ENCODE results near the gene VWA2.

DNA sequence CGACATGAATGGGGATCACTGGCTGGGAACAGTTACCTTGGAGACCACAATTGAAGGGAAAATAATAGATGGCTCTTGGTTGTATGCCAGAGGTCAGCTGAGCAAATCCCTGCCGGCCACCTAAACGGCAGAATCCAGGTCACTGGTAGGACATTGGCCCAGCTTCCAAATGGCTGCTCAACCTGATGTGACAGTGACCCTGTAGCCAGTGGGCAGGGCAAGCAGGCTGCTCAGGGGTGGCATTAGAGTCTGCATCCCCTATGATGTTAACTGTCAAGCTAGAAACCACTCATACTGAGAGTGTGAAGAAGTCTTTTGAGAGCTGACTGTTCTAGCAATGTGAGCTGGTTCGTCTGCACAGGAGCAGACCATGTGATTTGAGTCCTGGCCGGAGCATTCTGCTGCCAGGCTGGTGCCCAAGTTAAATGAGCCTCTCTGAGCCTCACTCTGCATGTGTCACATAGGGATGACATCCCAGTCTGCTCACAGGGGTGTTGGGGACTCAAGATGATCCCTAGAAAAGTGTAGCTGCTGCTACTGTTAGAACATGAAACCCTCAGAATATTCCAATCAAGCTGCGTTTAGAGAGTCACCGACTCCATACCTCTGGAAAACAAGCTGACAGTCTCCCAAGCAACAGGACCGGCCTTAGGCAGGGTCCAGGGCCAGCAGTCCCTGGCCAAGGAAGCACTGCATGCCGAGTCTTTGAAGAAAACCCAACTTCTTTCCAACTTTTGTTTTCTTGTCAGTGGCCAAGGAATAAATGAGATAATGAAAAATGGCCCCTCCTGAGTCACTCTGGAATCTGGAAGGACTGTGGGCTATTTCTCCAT lies 69.7 kb downstream of the VWA2 start:
- TF ChIP-seq, protein P1, sequence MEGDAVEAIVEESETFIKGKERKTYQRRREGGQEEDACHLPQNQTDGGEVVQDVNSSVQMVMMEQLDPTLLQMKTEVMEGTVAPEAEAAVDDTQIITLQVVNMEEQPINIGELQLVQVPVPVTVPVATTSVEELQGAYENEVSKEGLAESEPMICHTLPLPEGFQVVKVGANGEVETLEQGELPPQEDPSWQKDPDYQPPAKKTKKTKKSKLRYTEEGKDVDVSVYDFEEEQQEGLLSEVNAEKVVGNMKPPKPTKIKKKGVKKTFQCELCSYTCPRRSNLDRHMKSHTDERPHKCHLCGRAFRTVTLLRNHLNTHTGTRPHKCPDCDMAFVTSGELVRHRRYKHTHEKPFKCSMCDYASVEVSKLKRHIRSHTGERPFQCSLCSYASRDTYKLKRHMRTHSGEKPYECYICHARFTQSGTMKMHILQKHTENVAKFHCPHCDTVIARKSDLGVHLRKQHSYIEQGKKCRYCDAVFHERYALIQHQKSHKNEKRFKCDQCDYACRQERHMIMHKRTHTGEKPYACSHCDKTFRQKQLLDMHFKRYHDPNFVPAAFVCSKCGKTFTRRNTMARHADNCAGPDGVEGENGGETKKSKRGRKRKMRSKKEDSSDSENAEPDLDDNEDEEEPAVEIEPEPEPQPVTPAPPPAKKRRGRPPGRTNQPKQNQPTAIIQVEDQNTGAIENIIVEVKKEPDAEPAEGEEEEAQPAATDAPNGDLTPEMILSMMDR (optimal IDR thresholded peaks at IDR 0.05 in 1 of 3, IDR thresholded peaks at IDR 0.05 in 1 of 3, conservative IDR thresholded peaks at IDR 0.05 in 1 of 3; ENCODE audit: extremely low read depth in 1 of 3, insufficient read depth in 2 of 3, low read length in 3 of 3) = no peak
- no peak for TF ChIP-seq EZH2 (IDR thresholded peaks at IDR 0.05; ENCODE audit: low read length)

All from keratinocyte (primary cell).